ENCODE results near the gene PSORS1C1. TPM values are rescaled to one million over a fixed set of nuclear protein-coding genes. Genes with fewer than 3 reads are reported as not detected.

Gene PSORS1C1
- total and polyA plus RNA-seq, 2 of the 4 experiments (the other 2 are of a cell fraction), result 0.36 to 1.1 TPM

GRCh38 chr6:31090275-31090972 is 24.2 kb upstream of the PSORS1C1 start:
- H3K23ac ChIP-seq (ENCODE audit: low read depth, low read length), result no peak overlapping the region
- H3K14ac ChIP-seq (replicated peaks; ENCODE audit: low read depth, low read length), result no peak overlapping the region
- in situ Hi-C loops (cut with MboI; ENCODE audit: low sequenced_read_pairs), result loop anchor here (25.0 kb wide), 1 partner anchor 603 kb away; the partner anchor contains the start of gene HLA-E

More at GRCh38 chr6:31090275-31090972, 24.2 kb upstream of the PSORS1C1 start:
- H3K4me1 ChIP-seq (ENCODE audit: control insufficient read depth, insufficient read depth, low read length), result peaks cover 5% of the 10 kb centered on the region
- no peak overlapping the region for H3K4ac ChIP-seq (ENCODE audit: low read depth, low read length)
- no peak overlapping the region for H2BK20ac ChIP-seq (ENCODE audit: low read depth, low read length)
- no peak overlapping the region for H2AK5ac ChIP-seq (ENCODE audit: low read depth, low read length)
- no CpG with 5 or more reads among the region's 3 CpGs for WGBS, 2 experiments (ENCODE audit: extremely low coverage in 2 of 2, insufficient read length in 1 of 2)
- CTCF ChIA-PET, result no interaction called here
- H3K4me3 ChIP-seq (ENCODE audit: insufficient read depth, low read depth, low read length), result no peak overlapping the region
- TF ChIP-seq RAD21 (IDR thresholded peaks at IDR 0.05; ENCODE audit: low read length) (no peak), CTCF (conservative IDR thresholded peaks at IDR 0.05; ENCODE audit: low read depth, low read length) (no peak), MXI1 (IDR thresholded peaks at IDR 0.05; ENCODE audit: borderline replicate concordance, low read depth, low read length) (no peak)
- no peak overlapping the region for H2AK9ac ChIP-seq (replicated peaks; ENCODE audit: low read depth, low read length, poor library complexity)
- no peak overlapping the region for H2BK5ac ChIP-seq (ENCODE audit: low read depth, low read length, poor library complexity, severe bottlenecking)
- H4K8ac ChIP-seq (ENCODE audit: low read depth in 2 of 2, low read length in 2 of 2), result no peak overlapping the region
- ATAC-seq (ENCODE audit: low read depth), result no peak
- no peak overlapping the region for H3K56ac ChIP-seq (ENCODE audit: extremely low read depth, insufficient read depth, low read length)
- H3K4me2 ChIP-seq (ENCODE audit: low read depth, low read length), result no peak overlapping the region
- no peaks in the 10 kb centered on the region for H3K36me3 ChIP-seq (ENCODE audit: control insufficient read depth, insufficient read depth, low read length)
- H2BK120ac ChIP-seq (ENCODE audit: low read depth, low read length), result no peak overlapping the region
- DNase-seq, result no peak
- no peak overlapping the region for H3K18ac ChIP-seq (ENCODE audit: low read depth, low read length)
- H3K27me3 ChIP-seq (ENCODE audit: control insufficient read depth, insufficient read depth, low read length), result no peaks in the 10 kb centered on the region; the same call in none of the 2 replicates
- no peak overlapping the region for H2AFZ ChIP-seq (replicated peaks; ENCODE audit: low read length, poor library complexity)
- H4K20me1 ChIP-seq (ENCODE audit: insufficient read depth, low read length), result 0 out of 2 replicates have a peak, but pooled peaks cover 3% of the 10 kb centered on the region
- intact Hi-C loops (cut with micrococcal nuclease) (no loop called here), dilution Hi-C loops (cut with HindIII; ENCODE audit: low sequenced_read_pairs, unreplicated experiment) (no loop called here)
- H4K91ac ChIP-seq (ENCODE audit: insufficient read depth, low read depth, low read length), result no peak overlapping the region
- H3K9me1 ChIP-seq (ENCODE audit: insufficient read depth, low read length), result no peaks in the 10 kb centered on the region
- no peaks in the 10 kb centered on the region for H3K79me1 ChIP-seq (ENCODE audit: low read depth in 1 of 2, low read length in 2 of 2)
- H3K9me3 ChIP-seq (ENCODE audit: control insufficient read depth, insufficient read depth, low read length), result peaks cover 2% of the 10 kb centered on the region; the same call in 1 of the 2 replicates
- H3K9ac ChIP-seq (ENCODE audit: low read depth, low read length), result no peak overlapping the region
- H4K5ac ChIP-seq (ENCODE audit: low read depth, low read length), result no peak overlapping the region
- no TSS peak for BruUV-seq (replicated peaks)
- POLR2A ChIA-PET (ENCODE audit: unreplicated experiment), result no interaction called here
- no peak overlapping the region for H3K27ac ChIP-seq (ENCODE audit: insufficient read depth, low read length)
- H2BK15ac ChIP-seq (ENCODE audit: low read depth, low read length), result no peak overlapping the region
